Effector memory CD4-positive, alpha-beta T cell (primary cell): ENCODE measurements around the gene SYT8.

ENCODE experiments used
- DNase-seq, 3 donors: peaks; one replicate each; pipeline ENCODE4 v3.0.0-alpha.2; 2020
- H3K27ac ChIP-seq: 2 replicates; pipeline ENCODE4 v1.7.0; 2013; ENCODE audit warnings: mild to moderate bottlenecking, low read length, moderate library complexity; ENCODE audit not compliant: insufficient read depth, poor library complexity, severe bottlenecking
- H3K27me3 ChIP-seq: replicated peaks from 2 replicates; pipeline ENCODE4 v1.7.0; 2013; ENCODE audit warnings: mild to moderate bottlenecking, low read length; ENCODE audit not compliant: insufficient read depth, control insufficient read depth, poor library complexity, severe bottlenecking
- H3K36me3 ChIP-seq: 2 replicates; pipeline ENCODE4 v1.7.0; 2013; ENCODE audit warnings: mild to moderate bottlenecking, low read length, moderate library complexity; ENCODE audit not compliant: control insufficient read depth, insufficient read depth
- H3K4me1 ChIP-seq: 2 replicates; pipeline ENCODE4 v1.7.0; 2013; ENCODE audit warnings: low read length, mild to moderate bottlenecking; ENCODE audit not compliant: control insufficient read depth, insufficient read depth, poor library complexity, severe bottlenecking
- H3K4me3 ChIP-seq: 2 replicates; pipeline ENCODE4 v1.7.0; 2013; ENCODE audit warnings: low read length, low read depth, mild to moderate bottlenecking; ENCODE audit not compliant: insufficient read depth, poor library complexity, severe bottlenecking
- H3K9me3 ChIP-seq: 2 replicates; pipeline ENCODE4 v1.7.0; 2013; ENCODE audit warnings: mild to moderate bottlenecking, low read length, moderate library complexity; ENCODE audit not compliant: control insufficient read depth

The SYT8 gene

GRCh38 chr11:1853376-1854131 is 18.8 kb downstream of the SYT8 start:
- peak overlapping the region; percentile 85 for H3K27ac ChIP-seq
- peaks cover 75% of the 10 kb centered on the region for H3K4me1 ChIP-seq
- no peaks in the 10 kb centered on the region for H3K27me3 ChIP-seq
- no peak for DNase-seq
- no peaks in the 10 kb centered on the region for H3K9me3 ChIP-seq
- H3K4me3 ChIP-seq = peak overlapping the region; percentile 87
- peaks cover 9% of the 10 kb centered on the region for H3K36me3 ChIP-seq

- Histone ChIP-seq H3K4me1 (peaks cover 72% of the 10 kb centered on the region), H3K4me3 (peak overlapping the region; percentile 87), H3K9me3 (no peaks in the 10 kb centered on the region), H3K36me3 (peaks cover 9% of the 10 kb centered on the region), H3K27me3 (no peaks in the 10 kb centered on the region), H3K27ac (peak overlapping the region; percentile 85)
- DNase-seq = no peak
Measured at GRCh38 chr11:1854132-1854948, 19.6 kb downstream of the SYT8 start.

DNA sequence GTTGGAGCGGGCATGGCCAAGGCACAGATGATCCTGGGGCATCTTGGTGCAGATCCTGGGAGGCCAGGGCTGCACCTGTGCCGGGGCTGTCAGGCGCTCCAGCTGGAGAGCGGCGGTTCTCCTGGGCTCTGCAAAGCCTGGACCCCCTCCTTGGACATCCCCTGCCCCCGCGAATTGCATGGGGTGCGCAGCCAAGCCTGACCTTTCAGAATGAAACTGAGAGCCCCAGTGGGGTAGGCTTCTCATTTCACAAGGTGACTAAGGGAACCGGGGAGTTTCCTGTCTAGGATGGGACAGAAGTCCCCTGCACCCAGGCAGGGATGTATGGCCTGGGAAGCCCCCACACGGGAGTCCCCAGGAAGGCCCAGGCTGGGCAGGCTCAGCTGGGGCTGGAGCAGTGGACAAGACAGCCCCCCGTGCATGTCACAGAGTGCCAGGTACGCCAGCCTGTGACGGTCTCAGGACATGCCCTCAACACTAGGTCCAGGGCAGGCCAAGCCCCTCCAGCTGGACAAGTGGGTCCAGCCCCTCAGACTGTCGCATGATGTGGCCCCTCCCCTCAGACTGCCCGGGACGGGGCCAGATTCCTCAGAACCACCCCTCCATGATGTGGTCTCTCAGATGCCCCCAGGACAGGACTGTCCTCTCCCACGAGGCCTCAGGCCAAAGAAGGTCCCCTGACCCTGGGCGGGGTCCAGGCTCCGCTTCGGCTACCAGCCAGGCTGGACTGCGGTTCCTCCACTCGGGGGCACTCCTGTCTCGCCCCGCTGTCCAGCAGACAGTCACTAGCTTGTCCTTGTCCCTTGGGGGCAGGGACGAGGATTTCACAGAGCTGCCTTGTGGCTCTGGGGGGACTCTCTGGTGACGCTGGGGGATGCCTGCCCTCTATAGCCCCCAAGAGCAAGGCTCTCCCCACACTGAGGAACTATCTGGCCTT is 20.4 kb downstream of the SYT8 start:
- no peak for DNase-seq
- Histone ChIP-seq H3K4me3 (peak overlapping the region; percentile 87), H3K4me1 (peaks cover 63% of the 10 kb centered on the region), H3K9me3 (no peaks in the 10 kb centered on the region), H3K27me3 (no peaks in the 10 kb centered on the region), H3K36me3 (peaks cover 9% of the 10 kb centered on the region), H3K27ac (peak overlapping the region; percentile 85)

- Histone ChIP-seq H3K4me3 (no peak overlapping the region), H3K4me1 (peaks cover 59% of the 10 kb centered on the region), H3K9me3 (no peaks in the 10 kb centered on the region), H3K27ac (peak overlapping the region; percentile 85), H3K27me3 (no peaks in the 10 kb centered on the region), H3K36me3 (peaks cover 9% of the 10 kb centered on the region)
- DNase-seq = no peak
Measured at GRCh38 chr11:1855886-1856265, 21.1 kb downstream of the SYT8 start.

- H3K4me3 ChIP-seq = no peak overlapping the region
- H3K36me3 ChIP-seq = peaks cover 9% of the 10 kb centered on the region
- DNase-seq = no peak
- peak overlapping the region; percentile 85 for H3K27ac ChIP-seq
- no peaks in the 10 kb centered on the region for H3K27me3 ChIP-seq
- H3K9me3 ChIP-seq = no peaks in the 10 kb centered on the region
- peaks cover 54% of the 10 kb centered on the region for H3K4me1 ChIP-seq
Measured at GRCh38 chr11:1856306-1857005, 21.7 kb downstream of the SYT8 start.

GRCh38 chr11:1857064-1857463 is 22.3 kb downstream of the SYT8 start:
- H3K4me3 ChIP-seq = no peak overlapping the region
- H3K27me3 ChIP-seq = no peaks in the 10 kb centered on the region
- peaks cover 48% of the 10 kb centered on the region for H3K4me1 ChIP-seq
- no peak for DNase-seq
- H3K27ac ChIP-seq = peak overlapping the region; percentile 15
- peaks cover 9% of the 10 kb centered on the region for H3K36me3 ChIP-seq
- H3K9me3 ChIP-seq = no peaks in the 10 kb centered on the region

DNA sequence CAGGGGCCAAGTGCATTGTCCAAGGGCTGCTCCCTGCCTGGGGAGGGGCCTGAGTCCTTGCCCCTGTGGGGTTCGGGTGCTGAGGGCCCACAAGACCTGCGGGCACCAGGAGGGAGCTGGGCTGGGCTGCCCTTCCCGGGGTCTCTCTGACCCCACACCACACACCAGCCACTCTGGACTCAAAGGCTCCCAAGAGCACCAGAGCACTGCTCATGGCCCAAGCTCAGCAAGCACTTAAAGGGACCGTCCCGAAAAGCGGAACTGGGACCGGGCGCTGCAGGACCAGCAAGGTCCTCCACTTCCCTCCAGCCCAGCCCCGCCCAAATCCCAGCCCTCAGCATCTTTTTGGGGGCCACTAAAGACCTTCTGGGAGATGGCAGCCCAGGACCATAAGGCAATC is 23.4 kb downstream of the SYT8 start:
- no peak overlapping the region for H3K27ac ChIP-seq
- H3K4me1 ChIP-seq = peaks cover 48% of the 10 kb centered on the region
- H3K4me3 ChIP-seq = no peak overlapping the region
- H3K36me3 ChIP-seq = peaks cover 12% of the 10 kb centered on the region
- DNase-seq = no peak
- no peaks in the 10 kb centered on the region for H3K27me3 ChIP-seq
- H3K9me3 ChIP-seq = no peaks in the 10 kb centered on the region

DNA sequence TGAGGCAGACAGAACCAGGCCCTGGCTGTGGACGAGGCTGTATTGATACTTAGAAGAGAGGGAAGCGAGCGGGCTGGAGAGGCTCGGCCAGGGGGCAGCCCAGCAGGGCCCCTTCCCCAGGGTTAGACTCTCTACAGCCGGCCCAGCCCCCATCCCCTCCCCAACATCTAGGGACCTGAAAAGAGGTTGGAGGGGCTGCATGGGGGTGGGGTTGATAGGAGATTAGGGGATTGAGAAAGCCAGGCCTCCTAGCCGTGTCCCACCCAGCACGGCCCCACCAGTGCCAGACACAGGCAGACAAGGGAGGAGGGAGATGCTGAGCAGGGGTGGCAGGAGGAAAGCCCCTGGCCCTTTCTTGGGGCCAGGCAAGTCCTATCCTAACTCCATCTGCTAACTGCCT is 23.8 kb downstream of the SYT8 start:
- Histone ChIP-seq H3K27me3 (no peaks in the 10 kb centered on the region), H3K27ac (no peak overlapping the region), H3K4me3 (no peak overlapping the region), H3K9me3 (no peaks in the 10 kb centered on the region), H3K36me3 (peaks cover 12% of the 10 kb centered on the region), H3K4me1 (peaks cover 53% of the 10 kb centered on the region)
- no peak for DNase-seq

GRCh38 chr11:1859004-1859403 is 24.2 kb downstream of the SYT8 start:
- peaks cover 53% of the 10 kb centered on the region for H3K4me1 ChIP-seq

More at GRCh38 chr11:1859004-1859403, 24.2 kb downstream of the SYT8 start:
- Histone ChIP-seq H3K27ac (no peak overlapping the region), H3K36me3 (peaks cover 12% of the 10 kb centered on the region), H3K27me3 (no peaks in the 10 kb centered on the region), H3K4me3 (no peak overlapping the region), H3K9me3 (no peaks in the 10 kb centered on the region)
- no peak for DNase-seq
